C4-2B (cell line): ENCODE data around the gene UGCG.

Source experiments
- ZFX ChIP-seq: fragments of 450-650 bp; IDR thresholded peaks from 2 replicates; pipeline ENCODE4 v1.6.1; 2017
- TF ChIP-seq, protein P1 (sequence below): fragments of 450-650 bp; conservative IDR thresholded peaks from 2 replicates; pipeline ENCODE4 v1.5.1; 2017; ENCODE audit warnings: mild to moderate bottlenecking

DNA sequence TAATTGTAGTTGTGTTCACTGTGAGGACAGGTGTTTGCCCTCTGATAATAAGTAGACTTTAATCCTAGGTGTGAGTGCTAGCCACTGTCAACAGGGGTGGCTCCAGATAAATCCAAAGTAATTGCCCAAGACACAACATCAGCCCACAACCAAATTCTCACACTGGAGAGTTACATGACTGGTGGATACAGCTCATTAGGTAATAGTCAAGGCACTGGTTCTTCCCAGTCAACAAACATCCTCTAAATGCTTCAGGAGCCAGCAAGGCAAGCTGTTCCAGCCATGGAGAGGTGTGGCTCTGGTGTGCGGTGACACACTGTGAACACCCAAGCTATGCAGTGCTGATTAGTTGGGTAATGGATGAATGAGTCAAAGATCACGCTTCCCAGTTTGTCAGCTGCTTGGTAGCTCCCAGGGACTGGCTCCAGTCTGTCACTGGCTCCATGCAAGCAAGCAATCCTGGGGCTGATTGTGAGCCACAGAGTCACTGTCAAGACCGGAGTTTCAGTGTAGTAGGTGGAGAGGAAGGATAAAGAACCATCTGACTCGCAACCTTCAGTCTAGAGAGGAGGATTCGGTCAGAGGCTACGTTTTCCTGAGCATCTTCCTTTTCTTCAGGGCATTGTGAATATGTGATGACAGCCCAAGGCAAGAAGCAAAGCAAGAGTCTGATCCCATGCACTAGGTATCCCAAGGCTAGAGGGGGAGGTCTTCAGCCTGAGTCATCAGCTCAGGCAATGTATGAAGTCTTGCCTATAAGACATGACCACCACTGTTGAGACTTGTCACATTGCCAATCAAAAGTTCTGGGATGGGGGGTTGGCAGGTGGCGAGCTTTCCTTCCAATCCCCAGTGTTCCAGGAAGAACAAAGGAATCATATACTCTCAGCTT, 63.1 kb downstream of the UGCG start:
- TF ChIP-seq, protein P1, sequence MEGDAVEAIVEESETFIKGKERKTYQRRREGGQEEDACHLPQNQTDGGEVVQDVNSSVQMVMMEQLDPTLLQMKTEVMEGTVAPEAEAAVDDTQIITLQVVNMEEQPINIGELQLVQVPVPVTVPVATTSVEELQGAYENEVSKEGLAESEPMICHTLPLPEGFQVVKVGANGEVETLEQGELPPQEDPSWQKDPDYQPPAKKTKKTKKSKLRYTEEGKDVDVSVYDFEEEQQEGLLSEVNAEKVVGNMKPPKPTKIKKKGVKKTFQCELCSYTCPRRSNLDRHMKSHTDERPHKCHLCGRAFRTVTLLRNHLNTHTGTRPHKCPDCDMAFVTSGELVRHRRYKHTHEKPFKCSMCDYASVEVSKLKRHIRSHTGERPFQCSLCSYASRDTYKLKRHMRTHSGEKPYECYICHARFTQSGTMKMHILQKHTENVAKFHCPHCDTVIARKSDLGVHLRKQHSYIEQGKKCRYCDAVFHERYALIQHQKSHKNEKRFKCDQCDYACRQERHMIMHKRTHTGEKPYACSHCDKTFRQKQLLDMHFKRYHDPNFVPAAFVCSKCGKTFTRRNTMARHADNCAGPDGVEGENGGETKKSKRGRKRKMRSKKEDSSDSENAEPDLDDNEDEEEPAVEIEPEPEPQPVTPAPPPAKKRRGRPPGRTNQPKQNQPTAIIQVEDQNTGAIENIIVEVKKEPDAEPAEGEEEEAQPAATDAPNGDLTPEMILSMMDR: no peak
- no peak for TF ChIP-seq ZFX
